BE2C (cell line): ENCODE results near the gene VTI1B.

Experiments
- DNase-seq: peaks from one replicate; pipeline ENCODE4 v3.0.0-alpha.2; 2020
- H3K27me3 ChIP-seq: fragments of 250-450 bp; sonication (Bioruptor Pico); 2 replicates; pipeline ENCODE4 v1.5.1; 2020; ENCODE audit warnings: mild to moderate bottlenecking
- H3K36me3 ChIP-seq: fragments of 250-450 bp; sonication (Bioruptor Pico); 2 replicates; pipeline ENCODE4 v1.5.1; 2020; ENCODE audit warnings: mild to moderate bottlenecking
- H3K4me1 ChIP-seq: fragments of 250-450 bp; sonication (Bioruptor Pico); 2 replicates; pipeline ENCODE4 v1.5.1; 2020
- H3K4me3 ChIP-seq: 2 replicates; pipeline ENCODE4 v1.5.1; 2011; ENCODE audit warnings: low read depth, low read length
- H3K9me3 ChIP-seq: fragments of 250-450 bp; sonication (Bioruptor Pico); 2 replicates; pipeline ENCODE4 v1.5.1; 2020
- CTCF ChIP-seq: IDR thresholded peaks from 2 replicates; pipeline ENCODE4 v1.5.1; 2012; ENCODE audit warnings: mild to moderate bottlenecking, low read depth, low read length

The VTI1B gene

GRCh38 chr14:67641902-67642749 lies 32.3 kb downstream of the VTI1B start:
- TF ChIP-seq CTCF, result no peak
- Histone ChIP-seq H3K4me1 (no peaks in the 10 kb centered on the region), H3K9me3 (no peaks in the 10 kb centered on the region), H3K4me3 (no peak overlapping the region), H3K27me3 (no peaks in the 10 kb centered on the region), H3K36me3 (no peaks in the 10 kb centered on the region)
- DNase-seq, result no peak

GRCh38 chr14:67641480-67641879 lies 33.0 kb downstream of the VTI1B start:
- Histone ChIP-seq H3K36me3 (no peaks in the 10 kb centered on the region), H3K4me1 (no peaks in the 10 kb centered on the region), H3K4me3 (no peak overlapping the region), H3K27me3 (no peaks in the 10 kb centered on the region), H3K9me3 (no peaks in the 10 kb centered on the region)
- no peak for TF ChIP-seq CTCF
- DNase-seq, result no peak

GRCh38 chr14:67638642-67639041 lies 35.8 kb downstream of the VTI1B start:
- H3K27me3 ChIP-seq, result no peaks in the 10 kb centered on the region
- H3K4me3 ChIP-seq, result no peak overlapping the region
- TF ChIP-seq CTCF, result no peak
- no peak for DNase-seq
- H3K36me3 ChIP-seq, result no peaks in the 10 kb centered on the region
- no peaks in the 10 kb centered on the region for H3K4me1 ChIP-seq
- no peaks in the 10 kb centered on the region for H3K9me3 ChIP-seq

- H3K4me3 ChIP-seq, result no peak overlapping the region
- no peaks in the 10 kb centered on the region for H3K9me3 ChIP-seq
- H3K4me1 ChIP-seq, result no peaks in the 10 kb centered on the region
- TF ChIP-seq CTCF, result no peak
- no peak for DNase-seq
- H3K27me3 ChIP-seq, result no peaks in the 10 kb centered on the region
- no peaks in the 10 kb centered on the region for H3K36me3 ChIP-seq
Measured at GRCh38 chr14:67636361-67636919, 38.0 kb downstream of the VTI1B start.

- H3K4me3 ChIP-seq, result no peak overlapping the region
- no peaks in the 10 kb centered on the region for H3K36me3 ChIP-seq
- no peak for TF ChIP-seq CTCF
- H3K4me1 ChIP-seq, result no peaks in the 10 kb centered on the region
- H3K9me3 ChIP-seq, result no peaks in the 10 kb centered on the region
- no peak for DNase-seq
- H3K27me3 ChIP-seq, result no peaks in the 10 kb centered on the region
Measured at GRCh38 chr14:67633451-67634147, 40.8 kb downstream of the VTI1B start.

GRCh38 chr14:67630938-67631337 lies 43.5 kb downstream of the VTI1B start:
- H3K27me3 ChIP-seq, result no peaks in the 10 kb centered on the region
- no peak for TF ChIP-seq CTCF
- no peaks in the 10 kb centered on the region for H3K36me3 ChIP-seq
- H3K4me1 ChIP-seq, result no peaks in the 10 kb centered on the region
- DNase-seq, result no peak
- no peaks in the 10 kb centered on the region for H3K9me3 ChIP-seq
- H3K4me3 ChIP-seq, result no peak overlapping the region
